KG1 (cell line): Measurements from ENCODE around the gene ASIC4.

Source experiments
- DNase-seq: peaks from one replicate; lab custom pipeline; 2025; lab: John Stamatoyannopoulos, UW

Gene ASIC4

DNA sequence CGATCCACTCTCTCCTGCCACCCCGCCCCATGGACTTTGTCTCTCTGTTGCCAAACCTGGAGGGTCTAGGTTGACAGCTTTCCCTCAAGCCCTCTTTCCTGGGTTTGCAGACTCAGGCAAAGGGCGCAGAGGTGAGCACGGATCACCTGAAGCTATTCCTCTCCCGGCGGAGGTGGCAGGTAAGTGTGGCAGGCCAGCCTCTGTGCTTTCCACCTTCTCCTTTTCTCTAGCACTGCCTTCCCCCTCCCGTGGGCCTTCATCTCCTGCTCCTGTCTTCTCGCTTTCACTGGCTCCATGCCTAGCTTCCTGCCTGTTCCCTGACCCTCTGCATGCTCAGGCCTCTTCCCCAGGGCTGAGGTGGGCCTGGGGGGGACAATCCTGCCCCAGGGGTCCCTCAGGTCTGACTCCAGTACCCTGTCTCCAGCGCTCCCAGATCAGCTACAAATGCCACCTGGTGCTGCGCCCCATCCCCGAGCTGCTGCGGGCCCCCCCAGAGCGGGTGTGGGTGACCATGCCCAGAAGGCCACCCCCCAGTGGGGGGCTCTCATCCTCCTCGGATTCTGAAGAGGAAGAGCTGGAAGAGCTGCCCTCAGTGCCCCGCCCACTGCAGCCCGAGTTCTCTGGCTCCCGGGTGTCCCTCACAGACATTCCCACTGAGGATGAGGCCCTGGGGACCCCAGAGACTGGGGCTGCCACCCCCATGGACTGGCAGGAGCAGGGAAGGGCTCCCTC, 31.4 kb upstream of the ASIC4 start:
- DNase-seq, result no peak

DNA sequence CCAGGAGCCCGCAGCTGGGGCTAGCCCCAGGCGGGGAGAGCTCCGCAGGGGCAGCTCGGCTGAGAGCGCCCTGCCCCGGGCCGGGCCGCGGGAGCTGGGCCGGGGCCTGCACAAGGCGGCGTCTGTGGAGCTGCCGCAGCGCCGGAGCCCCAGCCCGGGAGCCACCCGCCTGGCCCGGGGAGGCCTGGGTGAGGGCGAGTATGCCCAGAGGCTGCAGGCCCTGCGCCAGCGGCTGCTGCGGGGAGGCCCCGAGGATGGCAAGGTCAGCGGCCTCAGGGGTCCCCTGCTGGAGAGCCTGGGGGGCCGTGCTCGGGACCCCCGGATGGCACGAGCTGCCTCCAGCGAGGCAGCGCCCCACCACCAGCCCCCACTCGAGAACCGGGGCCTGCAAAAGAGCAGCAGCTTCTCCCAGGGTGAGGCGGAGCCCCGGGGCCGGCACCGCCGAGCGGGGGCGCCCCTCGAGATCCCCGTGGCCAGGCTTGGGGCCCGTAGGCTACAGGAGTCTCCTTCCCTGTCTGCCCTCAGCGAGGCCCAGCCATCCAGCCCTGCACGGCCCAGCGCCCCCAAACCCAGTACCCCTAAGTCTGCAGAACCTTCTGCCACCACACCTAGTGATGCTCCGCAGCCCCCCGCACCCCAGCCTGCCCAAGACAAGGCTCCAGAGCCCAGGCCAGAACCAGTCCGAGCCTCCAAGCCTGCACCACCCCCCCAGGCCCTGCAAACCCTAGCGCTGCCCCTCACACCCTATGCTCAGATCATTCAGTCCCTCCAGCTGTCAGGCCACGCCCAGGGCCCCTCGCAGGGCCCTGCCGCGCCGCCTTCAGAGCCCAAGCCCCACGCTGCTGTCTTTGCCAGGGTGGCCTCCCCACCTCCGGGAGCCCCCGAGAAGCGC, 30.6 kb upstream of the ASIC4 start:
- no peak for DNase-seq

GRCh38 chr2:219484343-219485200, 29.7 kb upstream of the ASIC4 start:
- DNase-seq, result no peak

DNA sequence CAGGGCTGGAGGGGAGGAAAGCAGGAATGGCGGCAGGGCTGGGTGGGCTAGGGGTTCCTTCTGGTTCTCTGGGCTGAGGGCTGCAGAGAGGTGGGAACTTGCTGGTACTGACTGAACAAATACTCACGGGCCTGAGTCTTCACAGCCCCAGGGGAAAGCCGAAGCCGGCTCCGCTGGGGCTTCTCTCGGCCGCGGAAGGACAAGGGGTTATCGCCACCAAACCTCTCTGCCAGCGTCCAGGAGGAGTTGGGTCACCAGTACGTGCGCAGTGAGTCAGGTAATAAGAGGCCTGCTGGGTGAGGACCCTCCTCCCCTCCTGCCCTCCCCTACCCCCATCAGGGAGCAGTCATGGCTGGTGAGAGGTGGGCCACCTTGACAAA, 29.1 kb upstream of the ASIC4 start:
- DNase-seq, result no peak

- DNase-seq, result no peak
Measured at GRCh38 chr2:219486380-219486959, 27.8 kb upstream of the ASIC4 start.

DNA sequence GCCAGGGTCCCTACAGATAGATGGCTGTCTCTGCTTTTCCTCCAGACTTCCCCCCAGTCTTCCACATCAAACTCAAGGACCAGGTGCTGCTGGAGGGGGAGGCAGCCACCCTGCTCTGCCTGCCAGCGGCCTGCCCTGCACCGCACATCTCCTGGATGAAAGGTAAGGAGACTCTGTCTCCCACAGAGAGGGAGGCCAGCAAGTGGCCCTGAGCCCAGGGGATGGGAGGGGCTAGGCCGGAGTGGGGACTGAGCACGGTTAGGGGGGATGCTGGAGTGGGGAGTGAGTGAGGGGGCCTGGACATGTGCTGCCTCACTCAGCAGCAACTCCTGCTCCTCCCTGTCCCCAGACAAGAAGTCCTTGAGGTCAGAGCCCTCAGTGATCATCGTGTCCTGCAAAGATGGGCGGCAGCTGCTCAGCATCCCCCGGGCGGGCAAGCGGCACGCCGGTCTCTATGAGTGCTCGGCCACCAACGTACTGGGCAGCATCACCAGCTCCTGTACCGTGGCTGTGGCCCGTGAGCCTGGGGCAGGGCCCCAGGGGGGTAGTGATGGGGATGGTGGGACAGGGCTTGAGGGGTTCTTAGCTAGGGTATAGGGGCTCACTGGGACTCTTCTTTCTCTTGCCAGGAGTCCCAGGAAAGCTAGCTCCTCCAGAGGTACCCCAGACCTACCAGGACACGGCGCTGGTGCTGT, 26.0 kb upstream of the ASIC4 start:
- no peak for DNase-seq

GRCh38 chr2:219488844-219489194, 25.5 kb upstream of the ASIC4 start:
- DNase-seq, result no peak

- no peak for DNase-seq
Measured at GRCh38 chr2:219489315-219489714, 25.0 kb upstream of the ASIC4 start.

GRCh38 chr2:219490186-219490585, 24.1 kb upstream of the ASIC4 start:
- no peak for DNase-seq

GRCh38 chr2:219490600-219491130, 23.6 kb upstream of the ASIC4 start:
- no peak for DNase-seq

DNA sequence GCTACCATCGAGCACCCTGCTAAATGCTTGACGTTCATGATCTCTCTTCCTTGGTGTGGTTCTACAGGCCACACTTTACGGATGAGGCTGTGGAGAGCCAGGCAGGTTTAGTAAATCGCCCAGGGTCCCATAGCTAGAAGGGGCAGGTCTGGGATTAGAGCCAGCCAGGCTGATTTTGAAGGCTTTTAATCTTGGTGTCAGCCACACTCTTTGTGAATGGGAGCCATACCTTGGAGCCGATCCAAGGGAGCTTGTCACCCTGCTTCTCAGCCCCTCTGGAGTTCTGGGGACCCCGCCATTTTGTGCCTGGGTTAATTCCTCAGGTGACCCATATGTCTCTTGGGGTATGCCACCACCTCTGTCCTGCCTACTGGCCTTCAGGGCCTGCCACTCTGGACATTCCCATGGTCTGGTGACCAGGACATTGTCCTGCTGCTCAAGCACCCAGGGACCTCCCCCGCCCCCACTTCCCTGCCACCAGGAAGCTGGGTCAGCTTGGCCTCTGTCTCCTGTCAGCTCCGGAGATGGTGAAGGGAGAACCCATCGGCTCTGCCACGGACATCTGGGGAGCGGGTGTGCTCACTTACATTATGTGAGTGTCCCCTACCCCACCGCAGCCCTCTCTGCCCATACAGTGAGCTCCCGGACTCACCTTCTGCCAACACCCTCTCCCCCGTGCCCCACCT, 22.9 kb upstream of the ASIC4 start:
- no peak for DNase-seq

- DNase-seq, result no peak
Measured at GRCh38 chr2:219492575-219492974, 21.7 kb upstream of the ASIC4 start.

DNA sequence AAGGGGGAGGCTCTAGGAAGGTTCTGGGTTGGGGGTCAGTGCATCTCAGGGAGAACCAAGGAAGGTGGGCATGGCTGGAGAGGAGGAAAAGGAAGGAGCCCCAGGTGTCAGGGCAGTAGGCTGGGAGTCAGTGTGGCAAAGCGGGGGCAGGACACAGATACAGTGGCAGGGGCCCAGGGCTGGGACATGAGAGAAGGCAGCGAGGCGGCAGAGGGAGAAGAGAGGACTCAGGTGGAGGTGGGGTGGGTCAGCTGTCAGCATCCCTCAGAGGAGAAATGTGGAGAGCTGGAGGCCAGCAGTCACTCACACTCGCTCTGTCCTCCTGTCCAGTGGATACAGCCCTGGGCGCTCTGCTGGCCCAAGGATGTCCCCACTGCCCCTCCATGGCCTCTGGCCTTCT, 21.2 kb upstream of the ASIC4 start:
- no peak for DNase-seq

DNA sequence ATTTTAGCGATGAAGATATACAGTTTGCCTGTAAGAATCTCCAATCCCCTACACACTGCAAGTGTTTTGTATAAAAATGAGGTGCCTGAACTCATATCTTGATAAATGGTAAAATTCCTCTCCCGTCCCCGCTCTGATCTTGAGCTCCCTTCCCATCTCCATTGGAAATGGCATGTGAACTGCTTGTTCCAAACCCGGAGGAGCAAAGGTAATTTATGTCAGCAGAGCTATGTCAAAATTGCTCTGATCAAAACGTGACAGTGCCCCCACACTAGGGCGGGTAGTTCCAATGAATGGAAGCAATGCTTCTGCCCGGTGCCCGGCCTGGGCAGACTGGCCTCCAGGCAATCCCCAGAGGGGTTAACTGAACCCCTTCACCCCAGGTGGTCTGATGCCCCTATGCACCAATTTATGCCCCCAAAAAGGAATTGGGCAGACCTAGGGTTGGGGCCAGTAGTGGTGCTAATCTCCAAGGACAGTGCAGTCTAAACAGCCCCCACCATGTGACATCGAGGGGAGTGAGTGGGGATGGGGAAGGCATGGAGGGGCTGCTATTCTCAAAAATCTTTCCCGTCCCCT, 19.2 kb upstream of the ASIC4 start:
- DNase-seq, result no peak

DNA sequence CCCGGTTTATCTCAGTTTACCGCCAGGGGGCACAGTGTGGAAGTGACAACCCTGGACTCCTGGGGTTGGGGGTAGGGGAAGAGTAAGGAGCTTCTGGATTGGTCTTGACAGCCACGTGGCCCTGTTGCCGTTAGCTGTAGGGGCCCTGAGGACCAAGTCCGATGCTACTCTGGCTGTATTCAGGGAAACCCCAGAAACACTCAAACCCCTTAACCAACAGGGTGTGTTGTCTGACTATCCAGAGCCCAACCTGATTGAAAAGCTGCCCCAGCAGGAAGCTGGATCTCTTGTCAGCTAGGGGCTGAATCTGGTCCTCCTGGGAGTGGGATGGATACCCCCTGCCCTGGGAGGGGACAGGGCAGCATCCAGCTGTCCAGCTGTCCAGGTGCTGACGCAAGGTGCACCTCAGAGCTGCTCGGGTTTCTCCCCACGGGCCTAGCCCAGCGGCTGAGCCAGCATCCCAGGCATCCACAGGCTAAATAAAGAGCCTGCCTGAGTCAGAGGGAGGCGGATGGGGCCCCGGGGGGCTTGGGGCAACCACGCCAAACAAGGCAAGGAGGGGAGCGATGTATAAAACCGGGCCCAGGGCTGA, 18.7 kb upstream of the ASIC4 start:
- DNase-seq, result no peak

DNA sequence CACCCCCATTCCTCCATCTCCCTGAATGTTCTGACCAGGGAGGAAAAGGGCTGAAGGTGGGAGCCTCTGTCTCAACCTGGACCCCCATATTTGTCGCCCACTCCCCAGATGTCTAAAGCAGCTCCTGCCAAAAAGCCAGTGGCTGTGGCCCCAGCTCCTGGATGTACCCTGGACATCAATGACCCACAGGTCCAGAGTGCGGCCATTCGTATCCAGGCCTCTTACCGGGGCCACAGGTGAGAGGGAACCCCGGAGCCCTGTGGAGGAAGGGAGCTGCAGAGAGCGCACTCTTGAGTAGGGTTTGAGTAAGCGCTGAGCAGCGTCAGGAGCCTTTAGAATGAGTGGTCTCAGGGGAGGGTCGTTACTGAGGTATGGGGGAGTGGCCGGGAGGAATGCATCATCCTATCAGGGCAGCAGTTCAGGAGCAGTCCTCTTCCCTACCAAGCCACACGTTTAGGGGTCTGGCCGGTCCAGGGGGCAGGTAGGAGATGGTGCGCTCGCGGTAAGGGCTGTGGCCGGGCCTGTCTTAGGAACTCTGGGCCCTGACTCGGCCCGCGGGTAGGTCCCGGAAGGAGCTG, 17.9 kb upstream of the ASIC4 start:
- DNase-seq, result no peak

- DNase-seq, result no peak
Measured at GRCh38 chr2:219496825-219497494, 17.3 kb upstream of the ASIC4 start.

- no peak for DNase-seq
Measured at GRCh38 chr2:219497495-219498279, 16.6 kb upstream of the ASIC4 start.
